ENCODE results near the gene ADAMTS17.
"Not testable (repeated sequence)": the region's sequence is repeated elsewhere in the genome, so short reads cannot be mapped to it uniquely, and the experiment has no call there.

ADAMTS17 gene

DNA sequence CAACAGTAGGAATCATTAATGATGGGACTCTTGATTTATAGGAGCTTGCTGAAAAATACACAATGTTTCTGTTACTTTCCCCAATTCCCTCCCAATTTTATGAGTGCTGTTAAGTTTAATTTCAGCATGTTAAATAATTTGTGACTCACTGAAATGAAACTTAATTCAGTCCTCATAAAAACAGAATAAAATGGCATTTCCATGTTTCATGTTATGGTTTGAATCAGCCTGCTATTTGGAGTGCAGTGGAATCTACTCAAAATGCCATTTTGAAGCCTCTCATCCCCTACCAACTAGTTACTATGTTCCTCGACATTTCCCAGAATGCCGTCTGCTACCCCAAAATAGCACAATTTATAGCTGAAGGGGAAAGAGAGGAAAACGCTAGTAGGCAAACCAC, 237.5 kb downstream of the ADAMTS17 start:
- no peak for DNase-seq

DNA sequence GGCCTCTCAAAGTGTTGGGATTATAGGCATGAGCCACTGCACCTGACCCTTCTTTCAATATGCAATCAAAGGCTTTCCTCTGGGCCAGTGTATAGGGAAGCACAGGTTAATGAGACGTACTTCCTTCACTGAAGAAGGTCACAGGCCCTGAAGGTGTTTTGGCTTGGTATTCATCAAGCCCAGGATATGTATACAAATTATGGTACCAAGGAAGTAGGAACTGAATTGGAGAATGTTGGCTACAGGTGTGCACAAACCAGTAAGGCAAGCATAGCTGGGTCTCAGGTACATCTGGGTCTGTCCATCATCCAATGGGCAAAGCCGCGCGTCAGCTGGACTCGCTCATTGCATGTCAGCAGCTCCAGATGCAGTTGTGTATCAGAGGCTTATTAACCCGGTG, 237.9 kb downstream of the ADAMTS17 start:
- DNase-seq, result no peak

DNA sequence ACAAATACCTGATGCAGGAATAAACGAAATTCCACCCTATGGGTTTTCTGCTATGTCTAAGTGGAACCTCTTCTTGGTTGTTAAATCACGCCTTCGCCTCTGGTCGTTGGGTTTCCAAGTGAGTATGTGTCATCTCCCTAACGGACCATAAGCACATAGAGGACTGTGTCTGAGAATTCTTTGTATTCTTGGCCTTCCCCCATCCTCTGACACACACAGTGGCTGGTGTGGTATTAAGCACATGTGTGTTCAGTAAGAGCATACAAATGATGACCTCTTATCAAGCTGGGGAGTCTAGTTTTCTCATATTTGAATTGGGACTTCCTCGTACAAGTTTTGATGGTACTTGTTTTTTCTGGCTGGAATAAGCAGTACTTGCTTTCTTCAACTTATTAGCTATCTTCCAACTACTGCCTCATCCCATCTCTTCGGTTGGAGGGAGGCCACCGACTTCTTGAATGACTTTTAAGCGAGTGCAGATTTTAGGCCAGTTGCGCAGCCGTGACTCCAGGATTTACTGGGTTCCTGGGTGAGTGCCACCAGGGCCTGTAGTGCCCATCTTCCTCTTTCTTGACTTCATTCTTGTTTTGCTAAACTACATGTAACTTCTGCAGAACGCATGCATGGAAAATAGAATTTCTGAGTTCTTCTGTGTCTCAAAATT, 240.2 kb downstream of the ADAMTS17 start:
- no peak for DNase-seq

DNA sequence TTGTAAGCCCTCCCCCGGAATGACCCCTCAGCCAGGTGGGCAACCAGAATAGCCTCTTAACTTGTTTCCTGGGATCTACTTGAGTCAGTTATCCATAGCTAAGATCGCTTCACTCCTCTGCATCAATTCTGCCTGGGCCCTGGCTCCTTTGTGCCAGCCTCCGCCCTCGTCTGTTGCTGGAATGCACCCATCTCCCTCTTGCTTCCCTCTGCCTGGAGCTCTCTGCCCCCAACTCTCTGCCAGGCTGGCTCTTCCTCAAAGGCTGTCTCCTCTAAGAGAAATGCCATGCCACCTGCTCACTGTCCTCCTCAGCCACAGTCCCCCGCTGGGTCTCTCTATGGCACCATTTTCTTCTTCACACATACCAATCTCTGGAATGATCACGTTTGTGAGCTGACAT, 240.8 kb downstream of the ADAMTS17 start:
- DNase-seq, result no peak

DNA sequence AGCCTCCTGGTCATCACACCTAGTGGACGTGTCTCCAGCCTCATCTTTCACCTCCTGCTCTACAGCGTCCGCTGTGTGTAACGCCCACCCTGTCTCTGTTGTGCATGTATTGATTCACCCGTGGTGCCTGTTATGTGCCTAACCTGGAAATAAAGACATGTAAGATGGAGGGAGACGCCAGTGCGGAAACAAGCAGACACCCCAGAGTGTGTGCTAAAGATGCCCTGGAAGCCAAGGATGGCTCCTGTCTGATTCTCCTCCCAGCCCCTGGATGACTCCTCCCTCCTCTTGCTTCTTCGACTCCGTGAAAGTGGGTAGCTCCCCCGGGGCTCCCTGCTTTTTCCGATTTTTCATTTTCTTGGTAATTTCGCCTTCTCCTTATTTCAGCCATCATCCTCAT, 241.8 kb downstream of the ADAMTS17 start:
- DNase-seq, result no peak

DNA sequence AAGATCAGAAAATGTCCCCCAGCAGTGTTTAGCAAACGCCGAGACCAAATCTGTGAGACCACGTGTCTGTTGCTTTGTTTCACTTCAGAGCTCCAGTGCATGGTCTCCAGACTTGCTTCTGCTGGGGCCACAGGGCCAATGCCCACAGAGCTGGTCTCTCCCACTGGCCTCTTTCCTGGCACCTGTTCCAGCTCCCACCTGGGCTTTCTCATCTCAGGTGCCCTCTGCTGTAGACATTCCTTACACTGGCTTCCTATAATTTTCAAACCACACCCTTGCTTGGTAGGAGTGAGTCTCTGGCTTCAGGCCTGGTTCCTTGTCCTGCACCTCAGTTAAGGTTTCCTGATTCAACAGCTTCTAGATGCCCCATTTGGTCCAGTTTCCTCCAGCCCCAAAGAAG, 243.1 kb downstream of the ADAMTS17 start:
- DNase-seq, result no peak

DNA sequence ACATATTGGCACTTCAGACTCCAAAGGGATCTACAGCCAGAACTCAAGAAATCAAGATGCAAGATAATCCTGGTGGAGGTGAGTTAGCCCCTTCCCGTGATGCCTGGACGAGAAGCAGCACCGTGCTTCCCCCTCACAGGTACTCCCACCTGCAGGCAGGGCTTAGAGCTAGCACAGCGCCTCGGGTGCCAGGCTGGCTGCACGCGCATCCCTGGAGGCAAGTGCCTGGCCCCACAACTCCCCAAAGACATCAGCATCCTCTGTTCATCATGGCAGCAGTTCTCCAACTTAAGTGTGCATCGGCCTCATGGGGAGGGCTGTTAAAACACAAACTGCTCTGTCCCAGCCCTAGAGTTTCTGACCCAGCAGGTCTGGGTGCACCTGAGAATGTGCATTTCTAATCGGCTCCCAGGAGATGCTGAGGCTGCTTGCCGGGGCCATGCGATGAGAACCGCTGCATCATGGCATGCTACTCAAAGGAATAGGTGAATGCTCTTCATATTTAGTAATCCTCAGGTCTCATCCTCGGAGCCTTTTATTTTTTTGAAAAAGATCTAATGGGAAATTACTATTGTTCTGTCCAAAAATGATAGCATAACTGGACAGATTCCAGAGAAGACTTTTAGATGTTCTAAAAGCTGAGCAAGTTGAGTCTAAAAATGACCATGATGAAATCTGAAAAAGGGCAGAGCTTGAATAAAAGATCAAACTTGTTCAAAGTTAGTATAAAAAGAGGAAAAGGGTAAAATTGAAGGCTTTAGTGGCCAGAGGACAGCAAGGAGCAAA, 244.2 kb downstream of the ADAMTS17 start:
- no peak for DNase-seq

DNA sequence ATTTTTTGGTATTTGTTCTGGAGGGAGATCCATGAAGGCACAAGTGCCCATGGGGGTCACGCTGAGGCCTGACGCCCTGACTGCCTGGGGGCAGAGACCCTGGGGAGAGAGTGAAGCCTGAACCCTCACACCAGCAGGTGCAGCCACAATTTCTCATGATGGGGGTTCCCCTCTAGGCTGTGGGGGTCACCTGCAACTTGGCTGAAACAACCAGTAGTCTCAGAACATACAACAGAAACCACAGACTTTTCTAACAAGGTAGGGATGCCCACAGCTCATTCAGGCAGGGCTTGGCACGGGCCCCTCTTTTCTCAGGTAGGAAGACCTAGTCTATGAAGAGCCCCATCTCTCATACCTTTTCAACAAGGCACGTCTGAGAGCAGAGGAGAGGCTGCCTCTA, 245.1 kb downstream of the ADAMTS17 start:
- no peak for DNase-seq

DNA sequence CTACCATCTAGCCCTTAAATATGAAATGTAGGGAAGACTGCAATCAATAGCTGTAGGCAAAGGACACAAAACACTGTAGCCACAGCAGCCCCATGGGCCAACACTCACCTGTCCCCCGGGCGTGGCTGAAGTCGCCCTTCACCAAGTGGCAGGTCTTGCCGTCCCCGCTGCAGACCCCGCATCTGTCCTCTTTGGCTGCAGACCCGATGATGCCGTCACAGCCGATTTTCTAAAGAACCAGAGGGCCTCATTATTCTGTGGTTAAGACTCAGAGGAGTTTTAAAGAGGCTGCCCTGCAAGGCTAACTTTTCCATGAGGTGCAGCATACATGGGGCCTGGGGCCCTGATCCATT, 245.6 kb downstream of the ADAMTS17 start:
- no peak for DNase-seq

DNA sequence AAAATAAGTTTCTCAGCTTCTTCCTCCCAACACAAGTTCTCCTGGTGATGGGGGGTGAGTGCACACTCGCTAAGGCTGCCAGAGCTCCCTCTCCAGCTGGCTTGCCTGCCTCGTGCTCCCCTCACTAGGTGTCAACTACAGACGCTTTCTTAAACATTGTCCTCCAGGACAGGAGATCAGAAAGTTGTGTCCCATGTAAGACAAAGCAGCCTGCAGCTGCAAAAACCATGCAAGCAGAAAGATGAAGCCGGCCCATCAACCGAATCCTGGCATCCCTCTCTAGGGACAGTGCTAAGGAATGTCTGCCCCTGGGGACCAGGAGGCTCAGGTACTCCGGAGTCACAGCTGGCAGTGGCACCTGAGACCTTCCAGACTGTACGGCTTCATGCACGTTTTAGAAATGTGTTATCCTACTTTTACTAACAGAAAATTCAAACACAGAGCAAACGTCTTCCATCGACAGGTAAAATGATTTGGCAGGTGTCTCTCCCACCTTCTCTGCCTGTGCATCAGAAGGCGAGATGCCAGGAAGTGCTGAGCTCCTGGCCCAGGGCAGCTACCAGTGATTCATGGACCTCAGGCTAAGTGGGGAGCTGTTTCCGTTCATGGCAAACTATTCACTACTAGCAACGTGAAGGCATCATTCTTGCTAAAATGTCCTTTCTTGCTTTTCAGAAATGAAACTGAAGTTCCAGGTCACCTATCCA, 246.1 kb downstream of the ADAMTS17 start:
- DNase-seq, result no peak

DNA sequence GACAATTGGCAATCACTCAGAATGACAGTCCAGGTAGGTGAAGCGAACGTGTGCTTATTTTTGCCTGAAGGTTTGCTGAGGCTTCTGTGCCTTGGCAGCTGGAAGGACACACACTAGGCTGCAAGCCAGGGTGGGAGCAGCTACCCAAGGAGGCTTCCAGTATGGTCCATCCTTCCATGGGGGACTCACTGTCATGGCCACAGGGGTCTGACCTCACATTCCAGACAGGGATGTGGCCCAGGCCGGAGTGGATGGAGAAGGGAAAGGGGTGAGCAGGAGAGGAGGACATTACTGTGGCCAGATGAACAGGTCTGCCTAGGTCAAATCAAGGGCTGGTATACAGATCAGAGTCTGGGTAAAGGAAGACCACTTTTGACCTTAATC, 247.7 kb downstream of the ADAMTS17 start:
- no peak for DNase-seq

DNA sequence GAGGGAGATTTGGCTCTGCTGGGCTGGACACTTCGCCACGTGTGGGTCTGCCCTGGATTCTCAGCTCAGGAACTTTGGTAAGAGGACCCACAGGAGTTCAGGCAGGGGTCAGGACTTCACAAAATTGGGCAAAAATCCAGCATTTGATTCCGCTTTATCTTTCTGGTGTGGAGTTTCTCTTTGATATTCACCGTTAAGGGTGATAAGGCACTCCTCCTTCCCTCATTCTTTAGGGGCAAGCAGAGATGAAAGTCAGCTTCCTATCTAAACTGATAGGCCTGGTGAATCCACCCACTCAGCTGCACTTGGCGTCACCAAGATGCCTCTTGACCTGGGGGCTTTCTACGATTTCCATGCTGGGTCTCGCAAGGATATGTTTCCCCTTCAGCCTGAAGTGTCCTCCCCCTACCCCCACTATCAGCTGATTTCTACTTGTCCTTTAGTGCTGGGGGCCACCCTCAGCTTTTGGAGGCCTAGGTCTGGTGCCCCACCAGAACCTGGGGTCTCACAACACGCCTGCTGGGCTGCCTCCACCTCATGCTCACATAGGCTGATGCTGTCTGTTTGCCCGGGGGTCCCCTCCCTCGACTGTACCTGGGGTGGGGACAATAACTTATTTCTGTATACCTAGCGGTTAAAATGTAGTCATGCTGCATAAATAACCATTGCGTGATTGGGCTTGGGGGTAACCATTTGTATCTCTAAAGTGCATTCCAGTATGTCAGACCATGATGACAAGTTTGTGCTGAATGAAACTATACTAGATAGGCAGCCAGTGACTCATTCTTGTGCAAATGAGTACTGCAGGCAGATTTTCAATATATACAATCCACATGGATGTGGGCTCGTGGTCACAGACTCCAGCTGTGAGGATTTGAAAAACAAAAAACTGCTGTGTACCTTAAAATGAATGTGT, 248.3 kb downstream of the ADAMTS17 start:
- no peak for DNase-seq

DNA sequence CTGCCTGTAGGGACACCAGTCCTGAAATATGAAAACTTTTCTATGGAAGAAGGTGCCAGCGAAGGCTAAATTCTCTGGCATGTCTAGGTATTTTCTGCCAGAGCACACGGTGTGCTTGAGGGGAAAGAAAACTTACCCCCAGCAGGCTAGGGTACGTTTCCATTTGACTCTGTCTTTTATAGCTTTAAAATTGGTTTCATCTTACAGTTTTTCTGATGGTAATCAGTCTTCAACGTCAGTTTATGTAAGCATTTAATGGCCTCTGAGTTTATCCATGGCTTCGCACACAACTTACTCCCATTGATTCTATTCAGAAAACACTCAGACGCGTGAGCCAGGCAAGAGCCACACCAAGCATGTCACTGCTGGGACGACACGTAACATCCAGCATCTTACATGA, 249.7 kb downstream of the ADAMTS17 start:
- DNase-seq, result no peak

DNA sequence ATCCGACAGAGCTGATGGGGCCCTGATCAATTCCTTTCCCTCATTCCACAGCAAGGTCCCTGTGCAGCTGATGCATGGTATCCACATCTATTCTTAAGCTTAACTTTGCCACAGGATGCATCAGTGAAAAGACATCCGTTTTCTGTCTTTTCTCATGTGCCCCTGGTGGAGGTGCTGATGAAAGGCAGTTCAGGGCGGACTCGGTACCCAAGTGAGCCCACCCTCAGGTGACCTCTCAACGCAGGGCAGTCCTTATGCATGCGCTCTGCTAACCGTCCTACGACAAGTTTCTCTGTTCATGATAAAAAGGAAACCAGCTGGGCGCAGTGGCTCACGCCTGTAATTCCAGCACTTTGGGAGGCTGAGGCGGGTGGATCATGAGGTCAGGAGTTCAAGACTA, 251.4 kb downstream of the ADAMTS17 start:
- DNase-seq, result no peak

DNA sequence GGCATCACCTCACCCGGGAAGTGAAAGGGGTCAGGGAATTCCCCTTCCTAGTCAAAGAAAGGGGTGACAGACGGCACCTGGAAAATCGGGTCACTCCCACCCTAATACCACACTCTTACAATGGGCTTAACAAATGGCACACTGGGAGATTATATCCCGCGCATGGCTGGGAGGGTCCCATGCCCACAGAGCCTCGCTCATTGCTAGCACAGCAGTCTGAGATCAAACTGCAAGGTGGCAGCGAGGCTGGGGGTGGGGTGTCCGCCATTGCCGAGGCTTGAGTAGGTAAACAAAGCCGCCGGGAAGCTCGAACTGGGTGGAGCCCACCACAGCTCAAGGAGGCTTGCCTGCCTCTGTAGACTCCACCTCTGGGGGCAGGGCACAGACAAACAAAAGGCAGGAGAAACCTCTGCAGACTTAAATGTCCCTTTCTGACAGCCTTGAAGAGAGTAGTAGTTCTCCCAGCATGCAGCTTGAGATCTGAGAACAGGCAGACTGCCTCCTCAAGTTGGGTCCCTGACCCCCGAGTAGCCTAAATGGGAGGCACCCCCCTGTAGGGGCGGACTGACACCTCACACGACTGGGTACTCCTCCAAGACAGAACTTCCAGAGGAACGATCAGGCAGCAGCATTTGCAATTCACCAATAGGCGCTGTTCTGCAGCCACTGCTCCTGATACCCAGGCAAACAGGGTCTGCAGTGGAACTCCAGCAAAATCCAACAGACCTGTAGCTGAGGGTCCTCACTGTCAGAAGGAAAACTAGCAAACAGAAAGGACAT, 257.5 kb downstream of the ADAMTS17 start:
- DNase-seq, result not testable (repeated sequence)

DNA sequence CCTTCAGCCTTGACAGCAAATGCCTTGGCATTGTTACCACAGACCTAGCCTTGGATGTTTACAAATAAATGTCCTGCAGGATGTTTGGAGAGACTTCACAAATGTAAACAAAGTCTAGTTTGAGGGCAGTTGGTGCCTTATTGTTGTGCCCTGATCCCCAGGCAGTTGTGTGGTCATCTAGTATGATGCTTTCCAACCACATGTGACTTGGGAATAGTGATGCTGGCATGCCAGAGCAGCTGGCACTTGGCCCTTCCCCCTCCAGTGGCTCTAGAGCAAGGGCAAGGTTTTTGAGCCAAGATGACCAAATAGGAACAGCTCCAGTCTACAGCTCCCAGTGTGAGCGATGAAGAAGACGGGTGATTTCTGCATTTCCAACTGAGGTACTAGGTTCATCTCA, 258.2 kb downstream of the ADAMTS17 start:
- no peak for DNase-seq

DNA sequence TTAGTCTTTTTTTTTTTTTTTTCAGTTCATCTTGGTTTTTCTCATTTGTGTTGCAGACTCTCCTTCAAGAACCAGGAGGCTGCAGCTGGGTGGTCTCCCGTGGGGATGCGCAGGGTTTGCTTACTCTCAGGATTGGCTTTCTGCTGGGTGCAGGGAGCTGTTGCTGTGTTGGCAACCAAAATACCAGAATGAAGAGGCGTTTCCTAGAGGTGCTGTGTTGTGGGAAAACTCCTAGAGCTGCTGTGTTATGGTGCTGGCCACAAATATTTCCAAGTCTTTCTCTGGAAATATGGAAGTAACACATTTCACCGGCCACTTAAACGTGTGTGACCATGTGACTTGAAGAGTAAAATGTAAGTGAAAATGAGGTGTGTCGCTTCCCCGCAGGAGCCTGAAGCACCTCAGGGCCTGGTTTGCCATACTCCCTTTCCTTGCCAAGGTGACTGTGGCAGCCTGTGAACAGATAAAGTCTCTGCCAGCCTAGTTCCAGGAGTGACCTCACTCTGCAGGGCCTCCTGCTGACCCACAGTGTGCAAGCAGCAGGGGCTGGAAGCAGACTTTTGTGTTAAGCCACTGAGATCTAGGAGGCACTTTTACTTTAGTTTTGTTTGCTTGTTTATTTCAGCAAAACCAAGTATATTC, 258.9 kb downstream of the ADAMTS17 start:
- no peak for DNase-seq

DNA sequence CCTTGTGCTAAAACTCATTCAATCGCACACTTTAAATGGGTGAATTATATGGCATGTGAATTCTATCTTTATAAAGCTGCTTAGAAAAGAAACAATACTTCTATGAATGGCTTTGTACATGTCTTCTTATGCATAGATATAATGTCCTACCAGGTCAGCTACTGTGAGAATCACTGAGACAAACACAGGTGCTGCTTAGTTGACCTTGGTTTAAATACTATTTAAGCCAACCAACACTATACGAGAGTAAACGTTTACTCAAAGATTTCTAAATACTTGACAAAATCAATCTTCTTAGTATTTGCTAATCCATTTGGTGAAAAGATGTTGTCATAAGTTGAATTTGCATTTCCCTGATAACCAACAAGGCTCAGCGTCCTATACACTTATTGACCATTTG, 260.3 kb downstream of the ADAMTS17 start:
- no peak for DNase-seq

DNA sequence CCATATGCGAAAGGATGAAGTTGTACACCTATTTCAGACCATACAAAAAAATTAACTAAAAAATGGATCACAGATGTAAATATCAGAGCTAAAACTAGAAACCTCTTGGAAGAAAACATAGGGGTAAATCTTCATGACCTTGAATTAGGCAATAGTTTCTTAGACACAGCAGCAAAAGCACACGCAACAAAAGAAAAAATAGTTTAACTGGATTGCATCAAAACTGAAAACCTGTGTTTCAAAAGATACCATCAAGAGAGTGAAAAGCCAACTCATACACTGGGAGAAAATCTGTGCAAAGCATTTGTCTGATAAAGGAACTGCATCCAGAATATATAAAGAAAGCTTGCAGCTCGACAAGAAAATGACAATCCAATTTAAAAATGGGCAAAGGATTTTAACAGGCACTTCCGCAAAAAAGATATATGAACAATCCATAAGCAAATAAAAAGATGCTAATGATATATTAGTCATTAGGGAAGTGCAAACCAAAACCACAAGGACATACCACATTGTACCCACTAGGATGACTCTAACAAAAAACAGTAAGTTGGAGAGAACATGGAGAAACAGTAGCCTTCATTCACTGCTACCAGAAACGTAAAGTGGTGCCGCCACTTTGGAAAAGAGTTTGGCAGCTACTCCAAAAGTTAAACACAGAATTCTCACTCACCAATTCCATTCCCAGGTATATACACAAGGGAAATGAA, 263.1 kb downstream of the ADAMTS17 start:
- DNase-seq, result no peak

DNA sequence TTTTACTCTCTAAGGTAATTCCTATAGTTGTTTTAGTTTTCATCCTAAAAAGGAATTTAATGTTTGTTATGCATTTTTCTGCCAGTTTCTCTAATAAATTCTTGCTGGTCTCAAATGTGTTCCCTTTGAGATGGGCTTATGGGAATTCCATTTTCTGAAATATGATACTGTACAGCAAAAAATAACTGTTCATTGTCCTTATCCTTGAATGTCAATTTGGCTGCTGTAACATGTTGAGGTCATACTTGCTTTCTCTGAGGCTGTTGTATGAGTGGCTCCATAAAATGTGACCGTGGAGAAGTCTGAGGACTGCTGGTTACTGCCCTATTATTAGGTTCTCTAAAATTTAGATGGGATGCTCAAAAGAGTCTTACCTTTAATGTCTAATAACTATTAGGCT, 266.5 kb downstream of the ADAMTS17 start:
- no peak for DNase-seq

DNA sequence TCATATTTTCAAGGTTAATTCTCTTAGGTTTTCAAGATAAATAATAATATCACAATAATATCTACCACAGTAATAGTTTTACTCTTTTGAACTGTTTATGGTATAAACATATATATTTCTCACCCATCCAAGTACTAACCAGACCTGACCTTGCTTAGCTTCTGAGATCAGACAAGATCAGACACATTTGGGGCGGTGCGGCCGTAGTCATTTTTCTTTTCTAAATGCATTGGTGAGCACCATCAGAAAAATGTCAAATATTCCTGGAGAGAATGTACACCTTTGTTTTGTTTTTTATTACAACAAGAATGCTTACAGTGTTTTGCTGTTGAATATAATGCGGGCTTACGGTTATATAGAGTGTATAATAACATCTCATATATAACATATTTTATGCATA, 267.8 kb downstream of the ADAMTS17 start:
- DNase-seq, result no peak

All from activated CD4-positive, alpha-beta T cell treated with anti-CD3 and anti-CD28 coated beads, Interleukin-2, amount 50 U/mL, for 4 hours (primary cell).